Caco-2 (cell line): ENCODE measurements around the gene CACNG1. TPM values are rescaled to one million over a fixed set of nuclear protein-coding genes. Genes with fewer than 3 reads are reported as not detected.
"Not testable (repeated sequence)": the region's sequence is repeated elsewhere in the genome, so short reads cannot be mapped to it uniquely, and the experiment has no call there.

Experiments
- BruUV-seq: library from RNA; stranded (reverse); fragments of 400-500 nt; replicated peaks from 2 replicates; lab custom pipeline; 2021; lab: Mats Ljungman, UMichigan
- CTCF ChIA-PET: fragments of 300-600 bp; sonication (Branson Sonifier 250); formaldehyde crosslinking; loops from one replicate; lab custom pipeline; 2022; ENCODE audit warnings: antibody characterized with exemption; lab: Charles Lee
- POLR2A ChIA-PET: fragments of 300-600 bp; sonication (Branson Sonifier 250); formaldehyde crosslinking; loops from one replicate; lab custom pipeline; 2022; ENCODE audit warnings: antibody characterized with exemption; lab: Charles Lee
- DNase-seq, 2 experiments: peaks; one replicate each; pipeline versions ENCODE4 v3.0.0 to v3.0.0-alpha.2; 2020 to 2022
- H3K27me3 ChIP-seq: replicated peaks from 2 replicates; pipeline ENCODE4 v1.6.0; 2011; ENCODE audit warnings: low read length; ENCODE audit not compliant: control insufficient read depth, insufficient read depth
- H3K36me3 ChIP-seq: 2 replicates; pipeline ENCODE4 v1.5.1; 2011; ENCODE audit warnings: low read length; ENCODE audit not compliant: control insufficient read depth, insufficient read depth
- H3K4me1 ChIP-seq: fragments of 250-450 bp; sonication (Bioruptor Pico); 2 replicates; pipeline ENCODE4 v1.5.1; 2020; ENCODE audit warnings: mild to moderate bottlenecking
- H3K4me3 ChIP-seq: 2 replicates; pipeline ENCODE4 v1.5.1; 2011; ENCODE audit warnings: low read depth, mild to moderate bottlenecking, control low read depth, low read length
- H3K9me3 ChIP-seq: fragments of 250-450 bp; sonication (Bioruptor Pico); 2 replicates; pipeline ENCODE4 v1.5.1; 2020; ENCODE audit warnings: mild to moderate bottlenecking, moderate library complexity
- H3K27ac Mint-ChIP-seq: one replicate; pipeline ENCODE4 v1.8.0; 2022; ENCODE audit warnings: mixed read lengths; ENCODE audit not compliant: unreplicated experiment
- H3K27me3 Mint-ChIP-seq: one replicate; pipeline ENCODE4 v1.8.0; 2022; ENCODE audit warnings: mixed read lengths; ENCODE audit not compliant: insufficient read depth, unreplicated experiment
- H3K36me3 Mint-ChIP-seq: one replicate; pipeline ENCODE4 v1.8.0; 2022; ENCODE audit warnings: mild to moderate bottlenecking, mixed read lengths; ENCODE audit not compliant: insufficient read depth, unreplicated experiment
- H3K4me1 Mint-ChIP-seq: one replicate; pipeline ENCODE4 v1.8.0; 2022; ENCODE audit warnings: low read depth, mixed read lengths; ENCODE audit not compliant: unreplicated experiment
- H3K4me3 Mint-ChIP-seq: one replicate; pipeline ENCODE4 v1.8.0; 2022; ENCODE audit warnings: mild to moderate bottlenecking, moderate library complexity, mixed read lengths; ENCODE audit not compliant: unreplicated experiment
- H3K9me3 Mint-ChIP-seq: one replicate; pipeline ENCODE4 v1.8.0; 2022; ENCODE audit warnings: mixed read lengths; ENCODE audit not compliant: unreplicated experiment
- CTCF ChIP-seq, 2 experiments: fragments of 200-600 bp in 1 of 2; IDR thresholded peaks; 1 replicate in 1 of 2; 2 replicates in 1 of 2; pipeline versions ENCODE4 v1.5.1 to v1.8.0; 2011 to 2022; ENCODE audit warnings: antibody characterized with exemption in 1 of 2, control low read depth in 1 of 2, inconsistent platforms in 1 of 2, low read depth in 1 of 2, low read length in 1 of 2, mild to moderate bottlenecking in 1 of 2, moderate library complexity in 1 of 2; ENCODE audit not compliant: insufficient read depth in 1 of 2, severe bottlenecking in 1 of 2, unreplicated experiment in 1 of 2
- intact Hi-C: fragments of 100-400 bp; cut with micrococcal nuclease; formaldehyde crosslinking; loops from one replicate; pipeline ENCODE4 v1.10.0; 2022; ENCODE audit not compliant: unreplicated experiment
- total RNA-seq: library from RNA; stranded (reverse); gene quantifications from 2 replicates; pipeline ENCODE4 v1.2.3, GENCODE V29; 2022

The CACNG1 gene
- total RNA-seq, 1 experiment from 2014 or later = not detected

DNA sequence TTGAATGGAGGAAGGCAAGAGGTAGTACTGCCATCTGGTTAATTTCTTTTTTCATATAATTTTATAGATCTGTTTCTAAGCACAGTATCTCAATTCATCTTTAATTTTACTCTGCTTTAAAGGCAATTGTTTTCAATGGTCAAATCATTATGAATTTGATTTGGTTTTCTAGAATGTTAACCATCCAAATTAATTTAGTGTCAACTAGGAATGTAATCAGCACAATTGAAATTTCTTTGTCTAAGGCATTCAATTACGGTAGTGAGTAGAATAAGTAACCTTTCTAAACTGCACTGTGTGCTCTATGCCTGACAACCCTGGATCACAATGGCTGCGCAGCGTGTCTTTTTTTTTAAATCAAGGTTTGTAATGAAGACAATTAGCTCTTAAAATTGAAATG lies 44.3 kb downstream of the CACNG1 start:
- Mint-ChIP-seq H3K4me1 (no peaks in the 10 kb centered on the region), H3K27ac (no peak overlapping the region), H3K4me3 (no peak overlapping the region), H3K27me3 (no peaks in the 10 kb centered on the region), H3K9me3 (no peaks in the 10 kb centered on the region), H3K36me3 (peaks cover 47% of the 10 kb centered on the region)
- ChIA-PET POLR2A (no interaction called here), CTCF (no interaction called here)
- DNase-seq = no peak
- no peak for TF ChIP-seq CTCF (IDR thresholded peaks at IDR 0.05; ENCODE audit: insufficient read depth in 1 of 2, low read depth in 1 of 2, low read length in 1 of 2, severe bottlenecking in 1 of 2, unreplicated experiment in 1 of 2)
- no peak overlapping the region for H3K4me3 ChIP-seq
- no peaks in the 10 kb centered on the region for H3K36me3 ChIP-seq
- no peaks in the 10 kb centered on the region for H3K4me1 ChIP-seq
- intact Hi-C loops = loop anchor here (10.0 kb wide), 1 partner anchor 374 kb away; no protein-coding TSS in a partner anchor
- no TSS peak for BruUV-seq
- no peaks in the 10 kb centered on the region for H3K27me3 ChIP-seq
- no peaks in the 10 kb centered on the region for H3K9me3 ChIP-seq

DNA sequence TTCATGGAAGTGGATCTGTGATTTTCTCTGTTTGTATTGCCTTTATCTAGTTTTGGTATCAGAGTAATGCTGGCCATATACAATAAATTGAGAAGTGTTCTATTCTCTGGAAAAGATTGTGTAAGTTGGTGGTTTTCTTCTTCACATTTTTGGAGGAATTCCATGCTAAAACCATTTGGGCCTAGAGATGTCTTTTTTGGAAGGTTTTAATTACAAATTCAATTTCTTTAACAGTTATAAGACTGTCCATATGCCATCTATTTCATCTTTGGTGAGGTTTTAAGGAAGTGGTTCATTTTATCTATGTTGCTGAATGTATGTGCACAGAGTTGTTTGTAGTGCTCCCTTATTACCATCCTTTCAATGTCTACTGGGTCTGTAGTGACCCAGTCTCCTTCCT lies 46.0 kb downstream of the CACNG1 start:
- no peaks in the 10 kb centered on the region for H3K4me1 ChIP-seq
- no peak for TF ChIP-seq CTCF (IDR thresholded peaks at IDR 0.05; ENCODE audit: insufficient read depth in 1 of 2, low read depth in 1 of 2, low read length in 1 of 2, severe bottlenecking in 1 of 2, unreplicated experiment in 1 of 2)
- no peak overlapping the region for H3K4me3 Mint-ChIP-seq
- H3K9me3 ChIP-seq = no peaks in the 10 kb centered on the region
- no peaks in the 10 kb centered on the region for H3K27me3 Mint-ChIP-seq
- DNase-seq = no peak
- H3K27me3 ChIP-seq = no peaks in the 10 kb centered on the region
- ChIA-PET POLR2A (no interaction called here), CTCF (no interaction called here)
- H3K9me3 Mint-ChIP-seq = no peaks in the 10 kb centered on the region
- H3K4me1 Mint-ChIP-seq = peaks cover under 1% of the 10 kb centered on the region
- peaks cover 48% of the 10 kb centered on the region for H3K36me3 Mint-ChIP-seq
- no peak overlapping the region for H3K27ac Mint-ChIP-seq
- no TSS peak for BruUV-seq
- intact Hi-C loops = no loop called here
- H3K4me3 ChIP-seq = no peak overlapping the region
- no peaks in the 10 kb centered on the region for H3K36me3 ChIP-seq

GRCh38 chr17:67092291-67092690 lies 47.9 kb downstream of the CACNG1 start:
- Mint-ChIP-seq H3K4me1 (peaks cover 6% of the 10 kb centered on the region), H3K4me3 (no peak overlapping the region), H3K36me3 (peaks cover 50% of the 10 kb centered on the region), H3K27ac (no peak overlapping the region), H3K27me3 (no peaks in the 10 kb centered on the region), H3K9me3 (no peaks in the 10 kb centered on the region)
- Histone ChIP-seq H3K36me3 (no peaks in the 10 kb centered on the region), H3K27me3 (no peaks in the 10 kb centered on the region), H3K4me3 (no peak overlapping the region), H3K4me1 (peaks cover 5% of the 10 kb centered on the region), H3K9me3 (no peaks in the 10 kb centered on the region)
- BruUV-seq = no TSS peak
- intact Hi-C loops = no loop called here
- CTCF ChIA-PET = no interaction called here
- POLR2A ChIA-PET = no interaction called here
- TF ChIP-seq CTCF (IDR thresholded peaks at IDR 0.05; ENCODE audit: insufficient read depth in 1 of 2, low read depth in 1 of 2, low read length in 1 of 2, severe bottlenecking in 1 of 2, unreplicated experiment in 1 of 2) = no peak
- DNase-seq = no peak

DNA sequence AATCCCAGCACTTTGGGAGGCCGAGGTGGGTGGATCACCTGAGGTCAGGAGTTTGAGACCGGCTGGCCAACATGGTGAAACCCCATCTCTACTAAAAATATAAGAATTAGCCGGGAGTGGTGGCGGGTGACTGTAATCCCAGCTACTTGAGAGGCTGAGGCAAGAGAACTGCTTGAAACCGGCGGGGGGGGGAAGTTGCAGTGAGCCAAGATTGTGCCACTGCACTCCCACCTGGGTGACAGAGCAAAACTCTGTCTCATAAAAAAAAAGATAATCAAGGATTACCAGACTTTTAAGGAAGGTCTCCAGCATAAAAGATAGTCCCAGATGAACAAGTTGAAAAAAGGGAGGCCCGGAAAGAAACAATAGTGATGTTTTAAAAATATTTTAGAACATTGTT lies 48.4 kb downstream of the CACNG1 start:
- POLR2A ChIA-PET = interaction anchor here (0.5 kb wide), 1 partner anchor 1456 kb away, joined by 6 read pairs; no protein-coding TSS in a partner anchor
- H3K27me3 Mint-ChIP-seq, BruUV-seq, H3K9me3 ChIP-seq, H3K4me3 Mint-ChIP-seq, H3K4me1 ChIP-seq, H3K27ac Mint-ChIP-seq, intact Hi-C loops, DNase-seq, H3K27me3 ChIP-seq, CTCF ChIA-PET, H3K36me3 ChIP-seq, H3K9me3 Mint-ChIP-seq, H3K4me3 ChIP-seq, H3K4me1 Mint-ChIP-seq: not testable (repeated sequence)
- peaks cover 50% of the 10 kb centered on the region for H3K36me3 Mint-ChIP-seq
